ENCODE data around the gene CNNM2.

- no peak for TF ChIP-seq CTCF (tag by site-specific recombination; IDR thresholded peaks at IDR 0.05)
- no peak for TF ChIP-seq ZNF416 (tag by site-specific recombination; IDR thresholded peaks at IDR 0.05)
- TF ChIP-seq ZNF280D (tag by site-specific recombination; IDR thresholded peaks at IDR 0.05) = no peak
- TF ChIP-seq PBX3 (CRISPR knock-in tag; IDR thresholded peaks at IDR 0.05) = no peak
- no peak for TF ChIP-seq PRDM4 (tag by site-specific recombination; IDR thresholded peaks at IDR 0.05)
- TF ChIP-seq ZNF473 (tag by site-specific recombination; IDR thresholded peaks at IDR 0.05) = no peak
- no peak for TF ChIP-seq ATF2 (tag by site-specific recombination; IDR thresholded peaks at IDR 0.05; ENCODE audit: low read depth)
Observed at GRCh38 chr10:103120977-103121735, 203.1 kb downstream of the CNNM2 start.

All from HEK293 (cell line).